ENCODE results near the gene CLRN2. TPM values are rescaled to one million over a fixed set of nuclear protein-coding genes. Genes with fewer than 3 reads are reported as not detected.
A peak's percentile ranks its signal among the peaks of the same experiment; 100 is the strongest.
"Not testable (repeated sequence)": the region's sequence is repeated elsewhere in the genome, so short reads cannot be mapped to it uniquely, and the experiment has no call there.

The CLRN2 gene
- total RNA-seq, 1 donor from 2014 or later = not detected

- no peaks in the 10 kb centered on the region for H3K9me3 Mint-ChIP-seq
- peaks cover 21% of the 10 kb centered on the region for H3K27me3 Mint-ChIP-seq (ENCODE audit: low read depth)
- H3K4me3 Mint-ChIP-seq = no peak overlapping the region
- peaks cover 3% of the 10 kb centered on the region for H3K4me1 Mint-ChIP-seq
- H3K27ac Mint-ChIP-seq = no peak overlapping the region
- no peak for DNase-seq (ENCODE audit: low spot score in 2 of 2, unreplicated experiment in 2 of 2)
- TF ChIP-seq CTCF (IDR thresholded peaks at IDR 0.05; ENCODE audit: unreplicated experiment) = no peak
- H3K36me3 Mint-ChIP-seq = no peaks in the 10 kb centered on the region
These were observed 47.2 kb downstream of the CLRN2 start for GRCh38 chr4:17562157-17562556.

- no peaks in the 10 kb centered on the region for H3K9me3 Mint-ChIP-seq
- no peaks in the 10 kb centered on the region for H3K36me3 Mint-ChIP-seq
- H3K27me3 Mint-ChIP-seq (ENCODE audit: low read depth) = peaks cover 19% of the 10 kb centered on the region
- no peak for TF ChIP-seq CTCF (IDR thresholded peaks at IDR 0.05; ENCODE audit: unreplicated experiment)
- H3K4me3 Mint-ChIP-seq = no peak overlapping the region
- peaks cover 5% of the 10 kb centered on the region for H3K4me1 Mint-ChIP-seq
- H3K27ac Mint-ChIP-seq = no peak overlapping the region
- no peak for DNase-seq (ENCODE audit: low spot score in 2 of 2, unreplicated experiment in 2 of 2)
These were observed 50.9 kb downstream of the CLRN2 start for GRCh38 chr4:17565846-17566245.

GRCh38 chr4:17567271-17567670 is 52.3 kb downstream of the CLRN2 start:
- no peak overlapping the region for H3K27ac Mint-ChIP-seq
- no peaks in the 10 kb centered on the region for H3K9me3 Mint-ChIP-seq
- DNase-seq (ENCODE audit: low spot score in 2 of 2, unreplicated experiment in 2 of 2) = no peak
- no peaks in the 10 kb centered on the region for H3K36me3 Mint-ChIP-seq
- H3K4me1 Mint-ChIP-seq = peaks cover 5% of the 10 kb centered on the region
- H3K4me3 Mint-ChIP-seq = no peak overlapping the region
- peaks cover 16% of the 10 kb centered on the region for H3K27me3 Mint-ChIP-seq (ENCODE audit: low read depth)
- no peak for TF ChIP-seq CTCF (IDR thresholded peaks at IDR 0.05; ENCODE audit: unreplicated experiment)

GRCh38 chr4:17574206-17574605 is 59.2 kb downstream of the CLRN2 start:
- Mint-ChIP-seq H3K9me3 (no peaks in the 10 kb centered on the region), H3K4me3 (no peak overlapping the region), H3K36me3 (no peaks in the 10 kb centered on the region), H3K27me3 (ENCODE audit: low read depth) (no peaks in the 10 kb centered on the region), H3K27ac (peak overlapping the region; percentile 49), H3K4me1 (peaks cover 14% of the 10 kb centered on the region)
- no peak for TF ChIP-seq CTCF (IDR thresholded peaks at IDR 0.05; ENCODE audit: unreplicated experiment)
- no peak for DNase-seq (ENCODE audit: low spot score in 2 of 2, unreplicated experiment in 2 of 2)

GRCh38 chr4:17575177-17575576 is 60.2 kb downstream of the CLRN2 start:
- DNase-seq (ENCODE audit: low spot score in 2 of 2, unreplicated experiment in 2 of 2) = not testable (repeated sequence)

More at GRCh38 chr4:17575177-17575576, 60.2 kb downstream of the CLRN2 start:
- H3K27ac Mint-ChIP-seq; H3K9me3 Mint-ChIP-seq; H3K27me3 Mint-ChIP-seq (ENCODE audit: low read depth); H3K36me3 Mint-ChIP-seq; H3K4me3 Mint-ChIP-seq: not testable (repeated sequence)
- H3K4me1 Mint-ChIP-seq = peaks cover 14% of the 10 kb centered on the region

Other genes starting within 250 kb of the CLRN2 start
- gene QDPR, start 3.1 kb upstream of the CLRN2 start, total RNA-seq = 25.2 to 28.4 TPM (median 28.3 TPM) in 3 replicates
- gene LAP3, start 62.0 kb downstream of the CLRN2 start, total RNA-seq = 36.7 to 38.5 TPM (median 38.1 TPM) in 3 replicates
- gene MED28, start 99.5 kb downstream of the CLRN2 start, total RNA-seq = 105 to 116 TPM (median 113 TPM) in 3 replicates